H1 (cell line): ENCODE data around the gene RHEB. TPM values are rescaled to one million over a fixed set of nuclear protein-coding genes. Genes with fewer than 3 reads are reported as not detected.

ENCODE experiments used
- CHD2 ChIP-seq: IDR thresholded peaks from 2 replicates; pipeline ENCODE4 v1.6.1; 2012; ENCODE audit warnings: low read length, improper control_type of control experiment
- CHD7 ChIP-seq: fragments of 300-600 bp; sonication (generic); IDR thresholded peaks from 2 replicates; pipeline ENCODE4 v1.7.1; 2012; ENCODE audit warnings: low read length, moderate library complexity, mild to moderate bottlenecking, inconsistent platforms; ENCODE audit not compliant: insufficient replicate concordance
- HDAC2 ChIP-seq, 2 experiments: fragments of 300-600 bp in 1 of 2; sonication (generic) in 1 of 2; IDR thresholded peaks; 2 replicates each; pipeline ENCODE4 v1.6.1; 2011 to 2012; ENCODE audit warnings: low read depth in 2 of 2, low read length in 2 of 2, mild to moderate bottlenecking in 2 of 2, moderate library complexity in 2 of 2, borderline replicate concordance in 1 of 2, inconsistent platforms in 1 of 2
- HDAC6 ChIP-seq: IDR thresholded peaks from one replicate; pipeline ENCODE4 v1.7.1; 2012; ENCODE audit warnings: low read depth, mild to moderate bottlenecking, inconsistent platforms, low read length, moderate library complexity
- JUND ChIP-seq: IDR thresholded peaks from 2 replicates; pipeline ENCODE4 v1.6.1; 2011; ENCODE audit warnings: mild to moderate bottlenecking, improper control_type of control experiment, low read length
- NANOG ChIP-seq: IDR thresholded peaks from 2 replicates; pipeline ENCODE4 v1.6.1; 2011; ENCODE audit warnings: low read length, low read depth, mild to moderate bottlenecking, inconsistent platforms; ENCODE audit not compliant: insufficient read depth, poor library complexity, severe bottlenecking
- SIX5 ChIP-seq: IDR thresholded peaks from 2 replicates; pipeline ENCODE4 v1.6.1; 2011; ENCODE audit warnings: mild to moderate bottlenecking, low read depth, low read length
- SP4 ChIP-seq: IDR thresholded peaks from 2 replicates; pipeline ENCODE4 v1.6.1; 2012; ENCODE audit warnings: low read length, inconsistent platforms
- TAF7 ChIP-seq: optimal IDR thresholded peaks from 2 replicates; pipeline ENCODE3; 2011; ENCODE audit warnings: low read depth, mild to moderate bottlenecking, inconsistent platforms, low read length, moderate library complexity, borderline replicate concordance
- polyA plus RNA-seq, 7 experiments: library from polyadenylated mRNA; depleted of rRNA in 3 of 7; stranded (reverse) in 5 of 7; unstranded in 2 of 7; fragments of >200 nt in 5 of 7; fragments of 200-250 nt in 2 of 7; gene quantifications; 1 replicate in 5 of 7; 2 replicates in 1 of 7; 4 replicates in 1 of 7; pipeline versions ENCODE4 v1.2.1 to v1.2.3, GENCODE V29; 2011 to 2013; ENCODE audit warnings: missing spikeins in 2 of 7, mixed read lengths in 2 of 7
- total RNA-seq: library from RNA; stranded (reverse); fragmentation: NEBNext Ultra II Directional; extraction: Animal tissue kit (Norgen Biotek cat#: 25700); gene quantifications from 2 replicates; pipeline ENCODE4 v1.2.1, GENCODE V29; 2021

The RHEB gene
- total and polyA plus RNA-seq, 2 of the 8 experiments (the other 6 are each of a cell fraction or from before 2014, with no cell fraction given): 60.8 to 132 TPM

GRCh38 chr7:151439855-151440798 is 79.6 kb downstream of the RHEB start, which contains the start of gene CRYGN (continued):
- TF ChIP-seq HDAC6: no peak
- TF ChIP-seq CHD2: no peak
- no peak for TF ChIP-seq SP4
- TF ChIP-seq TAF7: no peak
- no peak for TF ChIP-seq CHD7
- no peak for TF ChIP-seq JUND
- no peak for TF ChIP-seq HDAC2 (IDR thresholded peaks at IDR 0.05; ENCODE audit: borderline replicate concordance in 1 of 2, low read depth in 2 of 2, low read length in 2 of 2)
- no peak for TF ChIP-seq SIX5
- no peak for TF ChIP-seq NANOG
